Thymus (tissue), 11 donors: ENCODE measurements around the gene MKI67. TPM values are rescaled to one million over a fixed set of nuclear protein-coding genes. Genes with fewer than 3 reads are reported as not detected.
A peak's percentile ranks its signal among the peaks of the same experiment; 100 is the strongest.

Experiments used
- DNase-seq, 9 donors: peaks; one replicate each; pipeline ENCODE4 v3.0.0-alpha.2; 2013; ENCODE audit warnings: low spot score in 9 of 9, low read depth in 6 of 9, missing footprints in 1 of 9
- H3K27ac ChIP-seq, 2 donors: one replicate each; pipeline ENCODE4 v1.5.1; 2013; ENCODE audit warnings: control low read depth in 1 of 2, low read depth in 1 of 2, low read length in 1 of 2, mild to moderate bottlenecking in 1 of 2, moderate library complexity in 1 of 2
- H3K27me3 ChIP-seq, 2 donors: one replicate each; pipeline ENCODE4 v1.5.1; 2013; ENCODE audit warnings: low read length in 1 of 2; ENCODE audit not compliant: control insufficient read depth in 2 of 2, insufficient read depth in 1 of 2
- H3K36me3 ChIP-seq, 2 donors: one replicate each; pipeline ENCODE4 v1.5.1; 2013; ENCODE audit warnings: low read length in 1 of 2, mild to moderate bottlenecking in 1 of 2, moderate library complexity in 1 of 2; ENCODE audit not compliant: control insufficient read depth in 2 of 2, insufficient read depth in 2 of 2
- H3K4me1 ChIP-seq, 2 donors: one replicate each; pipeline ENCODE4 v1.5.1; 2013; ENCODE audit warnings: low read length in 2 of 2; ENCODE audit not compliant: control insufficient read depth in 2 of 2, insufficient read depth in 2 of 2
- H3K4me3 ChIP-seq, 2 donors: one replicate each; pipeline ENCODE4 v1.5.1; 2013; ENCODE audit warnings: low read length in 2 of 2, control low read depth in 1 of 2, mild to moderate bottlenecking in 1 of 2
- H3K9me3 ChIP-seq, 2 donors: one replicate each; pipeline ENCODE4 v1.5.1; 2013; ENCODE audit warnings: low read length in 1 of 2, mild to moderate bottlenecking in 1 of 2; ENCODE audit not compliant: control insufficient read depth in 2 of 2, insufficient read depth in 1 of 2
- WGBS: extraction: QIAGEN DNeasy Blood & Tissue Kit; methylation state at CpG from one replicate; pipeline ENCODE4 v1.1.7; 2013; 5-methylcytosine and 5-hydroxymethylcytosine counted together
- polyA plus RNA-seq: library from polyadenylated mRNA; stranded (reverse); fragments of 200-250 nt; gene quantifications from one replicate; pipeline ENCODE4 v1.2.3, GENCODE V29; 2013
- total RNA-seq: library from RNA; stranded (reverse); fragments of 120-200 nt; gene quantifications from one replicate; pipeline ENCODE4 v1.2.4, GENCODE V29; 2013
- donor health status: healthy.

The MKI67 gene
- total and polyA plus RNA-seq, 2 donors, result 3.9 to 41.5 TPM

- H3K27ac ChIP-seq, result no peak overlapping the region
- 96% methylated on average over 4 of the region's 4 CpGs for WGBS
- no peaks in the 10 kb centered on the region for H3K27me3 ChIP-seq
- H3K36me3 ChIP-seq, result peaks cover 69 to 97% of the 10 kb centered on the region in 2 donors
- no peak for DNase-seq
- H3K4me1 ChIP-seq, result peaks cover 11 to 22% of the 10 kb centered on the region in 2 donors
- no peak overlapping the region for H3K4me3 ChIP-seq
- H3K9me3 ChIP-seq, result no peaks in the 10 kb centered on the region
Measured at GRCh38 chr10:128105383-128105782, 20.8 kb downstream of the MKI67 start.

- peaks cover 75 to 95% of the 10 kb centered on the region in 2 donors for H3K36me3 ChIP-seq
- DNase-seq, result peak in 1 of 9 donors; percentile 47
- H3K4me3 ChIP-seq, result no peak overlapping the region
- H3K9me3 ChIP-seq, result no peaks in the 10 kb centered on the region
- H3K27me3 ChIP-seq, result no peaks in the 10 kb centered on the region
- peak overlapping the region; percentile 61 to 69 for H3K27ac ChIP-seq
- WGBS, result 56% methylated on average over 8 of the region's 8 CpGs
- peaks cover 11 to 22% of the 10 kb centered on the region in 2 donors for H3K4me1 ChIP-seq
Measured at GRCh38 chr10:128103229-128103714, 23.0 kb downstream of the MKI67 start.

GRCh38 chr10:128102480-128103228 lies 23.6 kb downstream of the MKI67 start:
- Histone ChIP-seq H3K27me3 (no peaks in the 10 kb centered on the region), H3K4me1 (peaks cover 11 to 22% of the 10 kb centered on the region in 2 donors), H3K4me3 (no peak overlapping the region), H3K9me3 (no peaks in the 10 kb centered on the region), H3K36me3 (peaks cover 76 to 95% of the 10 kb centered on the region in 2 donors), H3K27ac (peak overlapping the region in 1 of 2 donors; percentile 61)
- DNase-seq, result no peak
- 85% methylated on average over 19 of the region's 19 CpGs for WGBS

- no peak overlapping the region for H3K4me3 ChIP-seq
- no peak for DNase-seq
- WGBS, result 95% methylated on average over 1 of the region's 1 CpG
- no peak overlapping the region for H3K27ac ChIP-seq
- no peaks in the 10 kb centered on the region for H3K9me3 ChIP-seq
- H3K27me3 ChIP-seq, result no peaks in the 10 kb centered on the region
- H3K4me1 ChIP-seq, result peaks cover 11 to 22% of the 10 kb centered on the region in 2 donors
- H3K36me3 ChIP-seq, result peaks cover 78 to 95% of the 10 kb centered on the region in 2 donors
Measured at GRCh38 chr10:128101901-128102300, 24.3 kb downstream of the MKI67 start.

GRCh38 chr10:128099901-128100300 lies 26.3 kb downstream of the MKI67 start:
- Histone ChIP-seq H3K27me3 (no peaks in the 10 kb centered on the region), H3K4me3 (no peak overlapping the region), H3K4me1 (peaks cover 17 to 32% of the 10 kb centered on the region in 2 donors), H3K36me3 (peaks cover 65 to 91% of the 10 kb centered on the region in 2 donors), H3K9me3 (no peaks in the 10 kb centered on the region), H3K27ac (no peak overlapping the region)
- WGBS, result 96% methylated on average over 10 of the region's 10 CpGs
- no peak for DNase-seq

- no peak for DNase-seq
- no peak overlapping the region for H3K4me3 ChIP-seq
- WGBS, result 93% methylated on average over 10 of the region's 10 CpGs
- H3K4me1 ChIP-seq, result peaks cover 10 to 19% of the 10 kb centered on the region in 2 donors
- H3K9me3 ChIP-seq, result no peaks in the 10 kb centered on the region
- peaks cover 53 to 78% of the 10 kb centered on the region in 2 donors for H3K36me3 ChIP-seq
- H3K27ac ChIP-seq, result peak overlapping the region in 1 of 2 donors; percentile 2
- H3K27me3 ChIP-seq, result no peaks in the 10 kb centered on the region
Measured at GRCh38 chr10:128098631-128099030, 27.6 kb downstream of the MKI67 start.

- Histone ChIP-seq H3K36me3 (peaks cover 45 to 71% of the 10 kb centered on the region in 2 donors), H3K4me1 (peaks cover 6 to 14% of the 10 kb centered on the region in 2 donors), H3K27me3 (no peaks in the 10 kb centered on the region), H3K4me3 (no peak overlapping the region), H3K27ac (no peak overlapping the region), H3K9me3 (no peaks in the 10 kb centered on the region)
- no peak for DNase-seq
- 97% methylated on average over 8 of the region's 8 CpGs for WGBS
Measured at GRCh38 chr10:128097783-128098182, 28.4 kb downstream of the MKI67 start.

- H3K27me3 ChIP-seq, result no peaks in the 10 kb centered on the region
Measured at GRCh38 chr10:128096486-128097199, 29.6 kb downstream of the MKI67 start.

More at GRCh38 chr10:128096486-128097199, 29.6 kb downstream of the MKI67 start:
- Histone ChIP-seq H3K4me3 (no peak overlapping the region), H3K36me3 (peaks cover 40 to 61% of the 10 kb centered on the region in 2 donors), H3K9me3 (no peaks in the 10 kb centered on the region), H3K27ac (no peak overlapping the region), H3K4me1 (peaks cover 6 to 11% of the 10 kb centered on the region in 2 donors)
- no peak for DNase-seq
- WGBS, result 95% methylated on average over 5 of the region's 5 CpGs
